ENCODE measurements around the gene RNF151. TPM values are rescaled to one million over a fixed set of nuclear protein-coding genes. Genes with fewer than 3 reads are reported as not detected.
A peak's percentile ranks its signal among the peaks of the same experiment; 100 is the strongest.

The RNF151 gene
- total RNA-seq, 1 donor from 2014 or later: not detected

- peaks cover 6% of the 10 kb centered on the region for H3K4me1 Mint-ChIP-seq
These were observed 15.4 kb downstream of the RNF151 start for GRCh38 chr16:1982013-1982433.

GRCh38 chr16:1982991-1983543 is 16.4 kb downstream of the RNF151 start:
- Mint-ChIP-seq H3K9me3 (no peaks in the 10 kb centered on the region), H3K36me3 (ENCODE audit: low read depth) (peaks cover 19% of the 10 kb centered on the region), H3K4me1 (peaks cover 6% of the 10 kb centered on the region), H3K4me3 (peak overlapping the region; percentile 87), H3K27me3 (peaks cover 24% of the 10 kb centered on the region), H3K27ac (peak overlapping the region; percentile 54)
- no peak for DNase-seq
- intact Hi-C loops (cut with micrococcal nuclease): no loop called here

More at GRCh38 chr16:1982013-1982433, 15.4 kb downstream of the RNF151 start:
- intact Hi-C loops (cut with micrococcal nuclease): no loop called here
- Mint-ChIP-seq H3K27ac (no peak overlapping the region), H3K36me3 (ENCODE audit: low read depth) (peaks cover 21% of the 10 kb centered on the region), H3K27me3 (peaks cover 23% of the 10 kb centered on the region), H3K4me3 (peak overlapping the region; percentile 25), H3K9me3 (no peaks in the 10 kb centered on the region)
- no peak for DNase-seq

- Mint-ChIP-seq H3K27ac (peak within 1 kb of the TSS; percentile 54), H3K4me1 (peaks cover 8% of the 10 kb centered on the region), H3K4me3 (peak within 1 kb of the TSS; percentile 87), H3K9me3 (no peaks in the 10 kb centered on the region), H3K27me3 (peaks cover 28% of the 10 kb centered on the region), H3K36me3 (ENCODE audit: low read depth) (peaks cover 18% of the 10 kb centered on the region)
- DNase-seq: peak; percentile 95
- intact Hi-C loops (cut with micrococcal nuclease): loop anchor here (1.0 kb wide), 1 partner anchor 9 kb away; no protein-coding TSS in a partner anchor
These were observed 17.1 kb downstream of the RNF151 start, which contains the start of gene GFER for GRCh38 chr16:1983544-1984346. GFER (plus strand) TSS chr16:1984193; CDS start chr16:1984219, 26 bp downstream.

- peak overlapping the region; percentile 41 for H3K27ac Mint-ChIP-seq
- DNase-seq: no peak
- intact Hi-C loops (cut with micrococcal nuclease): loop anchor here (1.0 kb wide), 1 partner anchor 8 kb away; no protein-coding TSS in a partner anchor
- peak overlapping the region; percentile 87 for H3K4me3 Mint-ChIP-seq
- H3K36me3 Mint-ChIP-seq (ENCODE audit: low read depth): peaks cover 15% of the 10 kb centered on the region
- H3K4me1 Mint-ChIP-seq: peaks cover 10% of the 10 kb centered on the region
- peaks cover 36% of the 10 kb centered on the region for H3K27me3 Mint-ChIP-seq
- H3K9me3 Mint-ChIP-seq: no peaks in the 10 kb centered on the region
These were observed 17.9 kb downstream of the RNF151 start for GRCh38 chr16:1984347-1985225.

DNA sequence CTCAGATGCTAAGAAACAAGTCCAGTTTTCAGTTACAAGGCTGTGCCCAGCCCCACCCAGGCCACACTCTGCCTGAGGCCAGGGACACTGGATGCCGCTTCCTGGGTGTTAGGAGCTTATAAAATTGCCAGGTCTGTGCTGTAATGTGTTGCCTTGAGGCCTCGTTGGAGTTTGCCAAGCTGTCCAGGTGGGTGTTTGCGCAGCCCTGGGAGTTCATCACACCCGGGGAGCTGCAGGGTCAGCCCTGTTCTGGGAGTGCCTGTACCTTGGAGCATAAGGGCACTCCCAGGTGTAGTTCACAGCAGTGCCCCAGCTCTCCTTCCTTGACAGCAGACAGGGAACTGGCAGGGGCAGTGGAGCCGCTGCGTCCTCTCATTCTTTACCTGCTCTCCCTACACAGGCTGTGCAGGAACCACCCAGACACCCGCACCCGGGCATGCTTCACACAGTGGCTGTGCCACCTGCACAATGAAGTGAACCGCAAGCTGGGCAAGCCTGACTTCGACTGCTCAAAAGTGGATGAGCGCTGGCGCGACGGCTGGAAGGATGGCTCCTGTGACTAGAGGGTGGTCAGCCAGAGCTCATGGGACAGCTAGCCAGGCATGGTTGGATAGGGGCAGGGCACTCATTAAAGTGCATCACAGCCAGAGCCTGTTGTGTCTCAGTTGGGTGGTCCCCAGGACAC is 19.0 kb downstream of the RNF151 start:
- peaks cover 34% of the 10 kb centered on the region for H3K27me3 Mint-ChIP-seq
- intact Hi-C loops (cut with micrococcal nuclease): no loop called here
- H3K27ac Mint-ChIP-seq: no peak overlapping the region
- DNase-seq: no peak
- H3K4me3 Mint-ChIP-seq: peak overlapping the region; percentile 87
- H3K9me3 Mint-ChIP-seq: no peaks in the 10 kb centered on the region
- H3K4me1 Mint-ChIP-seq: peaks cover 11% of the 10 kb centered on the region
- H3K36me3 Mint-ChIP-seq (ENCODE audit: low read depth): peaks cover 15% of the 10 kb centered on the region

DNA sequence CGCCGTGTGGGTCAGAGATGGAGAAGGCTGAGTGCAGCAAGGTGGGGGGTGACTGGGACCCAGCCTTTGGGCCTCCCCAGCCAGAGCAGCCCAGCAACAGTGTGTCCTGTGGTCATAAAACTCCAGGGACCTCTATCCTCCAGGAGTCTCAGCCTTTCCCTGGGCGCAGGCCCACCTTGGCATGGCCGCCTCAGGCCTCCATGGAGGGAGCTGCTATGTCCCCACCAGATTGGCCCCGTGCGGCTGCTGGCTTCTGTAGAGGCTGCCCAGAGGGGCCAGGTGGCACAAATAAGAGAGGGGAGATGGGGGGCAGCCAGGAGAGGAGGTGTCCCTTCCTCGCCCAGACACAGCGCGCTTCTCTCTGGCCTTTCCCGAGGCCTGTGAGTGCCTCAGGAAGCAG is 20.5 kb downstream of the RNF151 start:
- no peak overlapping the region for H3K4me3 Mint-ChIP-seq
- no peak for DNase-seq
- H3K27ac Mint-ChIP-seq: no peak overlapping the region
- intact Hi-C loops (cut with micrococcal nuclease): no loop called here
- no peaks in the 10 kb centered on the region for H3K9me3 Mint-ChIP-seq
- peaks cover 15% of the 10 kb centered on the region for H3K36me3 Mint-ChIP-seq (ENCODE audit: low read depth)
- H3K4me1 Mint-ChIP-seq: peaks cover 19% of the 10 kb centered on the region
- H3K27me3 Mint-ChIP-seq: peaks cover 24% of the 10 kb centered on the region

DNA sequence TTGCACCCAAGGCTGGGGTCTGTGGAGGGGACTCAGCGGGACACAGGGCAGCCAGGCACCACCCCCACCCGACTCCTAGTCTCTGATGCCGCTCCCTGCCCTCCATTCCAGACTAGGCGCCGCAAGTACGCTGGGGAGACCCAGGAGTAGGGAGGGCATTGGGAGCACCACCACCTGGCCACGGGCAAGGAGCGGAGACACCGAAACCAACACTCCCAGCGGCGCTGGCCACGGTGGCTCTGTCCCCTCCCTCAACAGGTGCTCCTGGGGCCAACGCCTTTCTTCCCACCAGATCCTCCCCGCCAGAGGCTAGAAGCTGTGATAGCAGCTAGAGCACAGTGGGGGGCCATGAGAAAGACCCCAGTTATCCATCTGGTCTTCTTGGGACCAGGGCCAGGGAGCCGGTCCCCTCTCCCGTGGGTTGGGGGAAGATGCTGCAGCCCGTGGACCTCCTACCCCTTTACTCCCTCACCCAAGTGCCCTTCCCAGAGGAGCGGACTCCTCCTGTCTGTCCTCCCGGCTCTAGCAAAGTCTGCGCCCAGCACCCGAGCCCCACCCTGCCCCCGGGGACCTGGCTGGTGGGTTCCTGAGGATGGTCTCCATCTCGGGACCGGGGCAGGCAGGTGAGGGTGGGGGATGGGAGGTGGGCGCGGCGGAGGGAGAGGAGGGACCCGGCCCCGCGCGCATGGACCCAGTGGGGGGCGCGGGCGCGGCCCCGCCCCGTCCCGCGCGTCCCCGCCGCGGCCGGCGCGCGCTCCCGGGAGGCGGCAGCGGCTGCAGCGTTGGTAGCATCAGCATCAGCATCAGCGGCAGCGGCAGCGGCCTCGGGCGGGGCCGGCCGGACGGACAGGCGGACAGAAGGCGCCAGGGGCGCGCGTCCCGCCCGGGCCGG is 22.8 kb downstream of the RNF151 start, which contains the start of gene SYNGR3:
TSS of gene SYNGR3 (plus strand) at position 762 of the 892 bp plus-strand sequence. CDS start 133 bp downstream, outside the sequence.
- intact Hi-C loops (cut with micrococcal nuclease): loop anchor here (1.0 to 5.0 kb wide), 3 partner anchors 17 to 58 kb away; partner anchors contain the start of genes NTHL1, RPS2, TBL3 and TSC2
- Mint-ChIP-seq H3K27me3 (peaks cover 13% of the 10 kb centered on the region), H3K4me3 (peak within 1 kb of the TSS; percentile 86), H3K9me3 (no peaks in the 10 kb centered on the region), H3K36me3 (ENCODE audit: low read depth) (peaks cover 14% of the 10 kb centered on the region), H3K27ac (peak within 1 kb of the TSS; percentile 83), H3K4me1 (peaks cover 17% of the 10 kb centered on the region)
- DNase-seq: peak; percentile 78

DNA sequence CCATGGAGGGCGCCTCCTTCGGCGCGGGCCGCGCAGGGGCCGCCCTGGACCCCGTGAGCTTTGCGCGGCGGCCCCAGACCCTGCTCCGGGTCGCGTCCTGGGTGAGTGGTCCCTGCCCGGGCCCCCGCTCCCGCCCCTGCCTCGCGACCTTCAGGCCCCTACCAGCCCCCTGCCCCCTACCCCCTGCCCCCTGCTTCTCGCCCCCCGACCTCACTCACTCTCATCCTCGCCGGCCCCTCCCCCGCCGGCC is 23.4 kb downstream of the RNF151 start:
- Mint-ChIP-seq H3K9me3 (no peaks in the 10 kb centered on the region), H3K36me3 (ENCODE audit: low read depth) (peaks cover 11% of the 10 kb centered on the region), H3K27ac (no peak overlapping the region), H3K4me3 (peak overlapping the region; percentile 86), H3K27me3 (peaks cover 13% of the 10 kb centered on the region), H3K4me1 (peaks cover 17% of the 10 kb centered on the region)
- DNase-seq: no peak
- intact Hi-C loops (cut with micrococcal nuclease): loop anchor here (1.0 to 5.0 kb wide), 3 partner anchors 18 to 57 kb away; partner anchors contain the start of genes NTHL1, RPS2, TBL3 and TSC2

DNA sequence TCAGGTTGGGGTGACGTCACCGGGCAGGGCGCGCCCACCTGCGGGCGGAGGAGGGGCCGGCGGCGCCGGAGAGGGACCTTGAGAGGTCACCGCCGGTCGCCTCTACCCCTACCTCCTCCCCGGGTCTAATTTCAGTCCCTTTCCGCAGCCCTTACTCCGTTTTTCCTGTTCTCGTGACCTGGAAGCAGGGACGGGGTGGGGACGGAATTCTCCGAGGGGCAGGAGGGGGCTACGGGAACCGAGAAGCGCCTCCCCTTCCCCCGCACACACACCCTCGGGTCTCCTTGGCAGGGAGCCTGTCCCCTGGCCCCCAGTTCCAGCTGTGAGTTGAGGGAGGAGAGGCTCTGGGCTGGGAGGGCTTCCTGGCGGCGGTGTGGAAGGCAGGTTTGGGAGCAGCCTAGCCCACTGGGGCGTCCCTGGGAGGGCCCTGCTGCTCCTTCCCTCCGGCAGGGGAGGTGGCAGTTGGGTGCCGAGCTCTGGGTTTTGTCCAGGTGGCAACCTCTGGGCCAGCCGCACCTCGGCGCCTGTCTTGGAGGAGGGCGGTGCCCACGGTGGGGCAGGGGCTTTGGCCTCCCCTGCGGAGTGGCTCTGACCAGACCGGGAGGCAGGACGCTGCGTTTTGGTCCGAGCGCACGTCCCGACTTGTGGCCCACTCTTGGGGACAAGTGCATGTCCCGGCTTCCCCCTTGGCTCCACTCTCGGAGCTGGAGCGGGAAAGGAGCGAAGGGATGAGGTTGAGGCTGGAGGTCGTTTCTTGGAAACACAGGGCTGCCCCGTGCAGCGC is 23.9 kb downstream of the RNF151 start:
- Mint-ChIP-seq H3K4me1 (peaks cover 17% of the 10 kb centered on the region), H3K36me3 (ENCODE audit: low read depth) (peaks cover 15% of the 10 kb centered on the region), H3K9me3 (no peaks in the 10 kb centered on the region), H3K27ac (peak overlapping the region; percentile 83), H3K4me3 (peak overlapping the region; percentile 86), H3K27me3 (peaks cover 13% of the 10 kb centered on the region)
- intact Hi-C loops (cut with micrococcal nuclease): loop anchor here (1.0 to 5.0 kb wide), 3 partner anchors 18 to 57 kb away; partner anchors contain the start of genes NTHL1, RPS2, TBL3 and TSC2
- DNase-seq: peak; percentile 88

DNA sequence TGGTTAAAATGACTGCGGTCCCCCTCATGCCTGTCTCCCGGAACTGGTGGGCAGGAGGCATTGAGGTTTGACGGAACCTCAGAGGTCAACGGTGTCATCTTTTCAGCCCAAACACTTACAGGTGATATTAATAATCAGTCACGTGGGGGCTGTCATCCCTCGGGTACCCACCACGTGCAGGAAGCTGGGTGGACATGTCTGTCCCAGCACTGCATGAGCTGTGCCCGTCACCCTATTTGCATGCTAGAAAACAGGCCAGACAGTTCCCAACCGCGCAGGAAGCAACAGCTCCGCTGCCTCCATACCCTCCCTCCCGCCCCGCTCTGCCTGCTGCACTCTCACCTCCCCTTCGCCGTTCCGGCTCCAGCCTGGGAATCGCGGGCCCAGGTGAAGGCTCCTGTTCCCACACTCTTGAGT is 24.5 kb downstream of the RNF151 start:
- intact Hi-C loops (cut with micrococcal nuclease): loop anchor here (2.0 to 5.0 kb wide), 2 partner anchors 26 to 56 kb away; partner anchors contain the start of genes NTHL1, RPS2 and TSC2
- Mint-ChIP-seq H3K4me1 (peaks cover 18% of the 10 kb centered on the region), H3K9me3 (no peaks in the 10 kb centered on the region), H3K27ac (peak overlapping the region; percentile 83), H3K4me3 (peak overlapping the region; percentile 86), H3K27me3 (peaks cover 13% of the 10 kb centered on the region), H3K36me3 (ENCODE audit: low read depth) (peaks cover 19% of the 10 kb centered on the region)
- DNase-seq: peak; percentile 82

GRCh38 chr16:1991588-1991947 is 24.9 kb downstream of the RNF151 start:
- Mint-ChIP-seq H3K4me1 (peaks cover 19% of the 10 kb centered on the region), H3K36me3 (ENCODE audit: low read depth) (peaks cover 16% of the 10 kb centered on the region), H3K9me3 (no peaks in the 10 kb centered on the region), H3K27me3 (peaks cover 13% of the 10 kb centered on the region), H3K4me3 (peak overlapping the region; percentile 86), H3K27ac (peak overlapping the region; percentile 83)
- no peak for DNase-seq
- intact Hi-C loops (cut with micrococcal nuclease): loop anchor here (2.0 to 5.0 kb wide), 2 partner anchors 27 to 56 kb away; partner anchors contain the start of genes NTHL1, RPS2 and TSC2

All from activated CD4-positive, alpha-beta T cell treated with anti-CD3 and anti-CD28 coated beads, Interleukin-2, amount 10 ng/mL, durations not matched to agents 24 days and 14 days (primary cell).